ENCODE measurements around the gene C11orf58.

C11orf58 gene

GRCh38 chr11:16738193-16738946 lies at the start of gene C11orf58:
Gene C11orf58, plus strand, starts transcription at chr11:16738647. Its CDS starts 132 bp downstream, at chr11:16738779.
- in situ Hi-C loops (cut with HindIII; ENCODE audit: low sequenced_read_pairs) = no loop called here

- in situ Hi-C loops (cut with HindIII; ENCODE audit: low sequenced_read_pairs) = no loop called here
Measured at GRCh38 chr11:16690086-16690485, 48.4 kb upstream of the C11orf58 start.

GRCh38 chr11:16703795-16704194 lies 34.7 kb upstream of the C11orf58 start:
- in situ Hi-C loops (cut with HindIII; ENCODE audit: low sequenced_read_pairs) = no loop called here

- in situ Hi-C loops (cut with HindIII; ENCODE audit: low sequenced_read_pairs) = no loop called here
Measured at GRCh38 chr11:16713594-16713993, 24.9 kb upstream of the C11orf58 start.

GRCh38 chr11:16722581-16723344 lies 15.7 kb upstream of the C11orf58 start:
- in situ Hi-C loops (cut with HindIII; ENCODE audit: low sequenced_read_pairs) = no loop called here

GRCh38 chr11:16727806-16728205 lies 10.6 kb upstream of the C11orf58 start:
- in situ Hi-C loops (cut with HindIII; ENCODE audit: low sequenced_read_pairs) = no loop called here

- in situ Hi-C loops (cut with HindIII; ENCODE audit: low sequenced_read_pairs) = no loop called here
Measured at GRCh38 chr11:16737818-16738192, 642 bp upstream of the C11orf58 start.

- in situ Hi-C loops (cut with HindIII; ENCODE audit: low sequenced_read_pairs) = no loop called here
Measured at GRCh38 chr11:16738947-16739815, 734 bp downstream of the C11orf58 start.

- in situ Hi-C loops (cut with HindIII; ENCODE audit: low sequenced_read_pairs) = no loop called here
Measured at GRCh38 chr11:16741473-16741872, 3.0 kb downstream of the C11orf58 start.

GRCh38 chr11:16743478-16743877 lies 5.0 kb downstream of the C11orf58 start:
- in situ Hi-C loops (cut with HindIII; ENCODE audit: low sequenced_read_pairs) = no loop called here

GRCh38 chr11:16744128-16744725 lies 5.8 kb downstream of the C11orf58 start:
- in situ Hi-C loops (cut with HindIII; ENCODE audit: low sequenced_read_pairs) = no loop called here

GRCh38 chr11:16745950-16746605 lies 7.6 kb downstream of the C11orf58 start:
- in situ Hi-C loops (cut with HindIII; ENCODE audit: low sequenced_read_pairs) = no loop called here

- in situ Hi-C loops (cut with HindIII; ENCODE audit: low sequenced_read_pairs) = no loop called here
Measured at GRCh38 chr11:16749092-16749491, 10.6 kb downstream of the C11orf58 start.

- in situ Hi-C loops (cut with HindIII; ENCODE audit: low sequenced_read_pairs) = no loop called here
Measured at GRCh38 chr11:16749666-16750065, 11.2 kb downstream of the C11orf58 start.

GRCh38 chr11:16750417-16750816 lies 12.0 kb downstream of the C11orf58 start:
- in situ Hi-C loops (cut with HindIII; ENCODE audit: low sequenced_read_pairs) = no loop called here

- in situ Hi-C loops (cut with HindIII; ENCODE audit: low sequenced_read_pairs) = no loop called here
Measured at GRCh38 chr11:16758382-16759024, 20.1 kb downstream of the C11orf58 start.

GRCh38 chr11:16759857-16760508 lies 21.5 kb downstream of the C11orf58 start:
- in situ Hi-C loops (cut with HindIII; ENCODE audit: low sequenced_read_pairs) = no loop called here

GRCh38 chr11:16763746-16764145 lies 25.3 kb downstream of the C11orf58 start:
- in situ Hi-C loops (cut with HindIII; ENCODE audit: low sequenced_read_pairs) = no loop called here

GRCh38 chr11:16764888-16765287 lies 26.4 kb downstream of the C11orf58 start:
- in situ Hi-C loops (cut with HindIII; ENCODE audit: low sequenced_read_pairs) = no loop called here
